Cardiac muscle cell (in vitro differentiated cells and primary cell): ENCODE measurements around the gene EPHX1. TPM values are rescaled to one million over a fixed set of nuclear protein-coding genes. Genes with fewer than 3 reads are reported as not detected.

Experiments used
- DNase-seq, 2 donors: peaks; one replicate each; pipeline versions ENCODE4 v3.0.0 to v3.0.0-alpha.2; 2010 to 2017; ENCODE audit warnings: low read depth in 1 of 2, low spot score in 1 of 2
- H3K27ac ChIP-seq: fragments of 200-600 bp; sonication (generic); 2 replicates; pipeline ENCODE4 v1.5.1; 2016
- H3K27me3 ChIP-seq: fragments of 200-600 bp; sonication (generic); 2 replicates; pipeline ENCODE4 v1.6.0; 2016; ENCODE audit warnings: control low read depth
- H3K36me3 ChIP-seq: fragments of 200-600 bp; sonication (generic); 2 replicates; pipeline ENCODE4 v1.5.1; 2016; ENCODE audit warnings: control low read depth
- H3K4me1 ChIP-seq: fragments of 200-600 bp; sonication (generic); 2 replicates; pipeline ENCODE4 v1.8.1; 2017; ENCODE audit warnings: low read depth, mild to moderate bottlenecking, mixed run types
- H3K4me3 ChIP-seq: fragments of 200-600 bp; sonication (generic); 2 replicates; pipeline ENCODE4 v1.5.1; 2016; ENCODE audit warnings: mild to moderate bottlenecking
- H3K9me3 ChIP-seq: fragments of 200-600 bp; sonication (generic); 2 replicates; pipeline ENCODE4 v1.5.1; 2017; ENCODE audit warnings: low read depth, mild to moderate bottlenecking, control low read depth
- CTCF ChIP-seq: IDR thresholded peaks from 2 replicates; pipeline ENCODE4 v1.5.1; 2012; ENCODE audit warnings: low read depth, mild to moderate bottlenecking, low read length
- polyA plus RNA-seq: library from polyadenylated mRNA; unstranded; fragments of >200 nt; fragmentation: Nextera tagmentation; extraction: Ambion mirVana; gene quantifications from 2 replicates; pipeline ENCODE4 v1.2.1, GENCODE V29; 2016
- total RNA-seq: library from RNA; depleted of rRNA; stranded (reverse); fragments of >200 nt; gene quantifications from 2 replicates; pipeline ENCODE4 v1.2.3, GENCODE V29; 2016

The EPHX1 gene
- total and polyA plus RNA-seq, 2 experiments from 2014 or later, result 15.8 to 33.8 TPM

- H3K27ac ChIP-seq, result no peak overlapping the region
- DNase-seq, result no peak
- H3K4me3 ChIP-seq, result no peak overlapping the region
- H3K27me3 ChIP-seq, result no peaks in the 10 kb centered on the region
- no peaks in the 10 kb centered on the region for H3K9me3 ChIP-seq
- H3K4me1 ChIP-seq, result no peaks in the 10 kb centered on the region
- TF ChIP-seq CTCF, result no peak
- H3K36me3 ChIP-seq, result peaks cover 14% of the 10 kb centered on the region
These were observed 57.1 kb downstream of the EPHX1 start for GRCh38 chr1:225866981-225867380.

- no peak overlapping the region for H3K27ac ChIP-seq
- peaks cover 11% of the 10 kb centered on the region for H3K36me3 ChIP-seq
- no peaks in the 10 kb centered on the region for H3K9me3 ChIP-seq
- no peak overlapping the region for H3K4me3 ChIP-seq
- H3K27me3 ChIP-seq, result no peaks in the 10 kb centered on the region
- no peaks in the 10 kb centered on the region for H3K4me1 ChIP-seq
- no peak for DNase-seq
- no peak for TF ChIP-seq CTCF
These were observed 58.9 kb downstream of the EPHX1 start for GRCh38 chr1:225868631-225869330.

GRCh38 chr1:225870911-225871310, 61.0 kb downstream of the EPHX1 start:
- Histone ChIP-seq H3K4me1 (no peaks in the 10 kb centered on the region), H3K9me3 (no peaks in the 10 kb centered on the region), H3K4me3 (no peak overlapping the region), H3K27me3 (no peaks in the 10 kb centered on the region), H3K27ac (no peak overlapping the region), H3K36me3 (peaks cover 11% of the 10 kb centered on the region)
- DNase-seq, result no peak
- TF ChIP-seq CTCF, result no peak

GRCh38 chr1:225871359-225872074, 61.6 kb downstream of the EPHX1 start:
- no peak overlapping the region for H3K4me3 ChIP-seq
- H3K9me3 ChIP-seq, result no peaks in the 10 kb centered on the region
- H3K27ac ChIP-seq, result no peak overlapping the region
- H3K4me1 ChIP-seq, result no peaks in the 10 kb centered on the region
- TF ChIP-seq CTCF, result no peak
- H3K27me3 ChIP-seq, result no peaks in the 10 kb centered on the region
- DNase-seq, result no peak
- H3K36me3 ChIP-seq, result peaks cover 11% of the 10 kb centered on the region

GRCh38 chr1:225872075-225872430, 62.1 kb downstream of the EPHX1 start:
- H3K4me1 ChIP-seq, result no peaks in the 10 kb centered on the region
- H3K4me3 ChIP-seq, result no peak overlapping the region
- no peaks in the 10 kb centered on the region for H3K27me3 ChIP-seq
- no peak for DNase-seq
- H3K27ac ChIP-seq, result no peak overlapping the region
- no peaks in the 10 kb centered on the region for H3K9me3 ChIP-seq
- H3K36me3 ChIP-seq, result peaks cover 11% of the 10 kb centered on the region
- no peak for TF ChIP-seq CTCF
